ENCODE data around the gene FAM124A. TPM values are rescaled to one million over a fixed set of nuclear protein-coding genes. Genes with fewer than 3 reads are reported as not detected.

Gene FAM124A
- total RNA-seq, 4 donors from 2014 or later: 0.91 to 4.1 (median 2.8) TPM

GRCh38 chr13:51192348-51192747, 29.9 kb upstream of the FAM124A start:
- no peak overlapping the region for H3K27ac ChIP-seq
- no peaks in the 10 kb centered on the region for H3K27me3 ChIP-seq
- H3K36me3 ChIP-seq: no peaks in the 10 kb centered on the region
- WGBS: 79% methylated on average over 1 of the region's 1 CpG
- no peaks in the 10 kb centered on the region for H3K9me3 ChIP-seq
- no peaks in the 10 kb centered on the region for H3K4me1 ChIP-seq
- DNase-seq (ENCODE audit: low spot score in 2 of 2): no peak
- TF ChIP-seq CTCF (IDR thresholded peaks at IDR 0.05) (no peak), EP300 (IDR thresholded peaks at IDR 0.05) (no peak), POLR2A (IDR thresholded peaks at IDR 0.05) (no peak), POLR2AphosphoS5 (IDR thresholded peaks at IDR 0.05) (no peak)
- no peak overlapping the region for H3K4me3 ChIP-seq

DNA sequence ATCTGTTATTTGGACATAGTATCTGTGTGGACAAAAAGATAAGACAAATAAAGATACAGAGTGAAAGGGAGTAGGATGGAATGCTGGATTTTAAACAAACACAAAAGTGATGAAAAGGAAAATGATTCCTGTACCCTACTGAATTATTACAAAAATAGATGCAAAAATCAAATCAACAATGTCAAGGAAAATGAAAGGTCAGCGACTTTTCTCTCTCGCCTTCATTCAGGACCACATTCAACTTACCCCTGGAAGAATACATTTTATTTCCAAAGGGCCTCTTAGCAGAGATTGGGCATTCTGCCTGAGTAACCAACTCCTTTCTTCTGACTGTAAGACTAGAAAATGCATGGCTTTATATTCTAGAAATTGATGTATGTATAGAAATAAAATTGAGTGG, 28.8 kb upstream of the FAM124A start:
- Histone ChIP-seq H3K4me1 (no peaks in the 10 kb centered on the region), H3K36me3 (no peaks in the 10 kb centered on the region), H3K9me3 (no peaks in the 10 kb centered on the region), H3K27me3 (no peaks in the 10 kb centered on the region), H3K4me3 (no peak overlapping the region), H3K27ac (no peak overlapping the region)
- DNase-seq (ENCODE audit: low spot score in 2 of 2): no peak
- no peak for TF ChIP-seq POLR2AphosphoS5 (IDR thresholded peaks at IDR 0.05)
- TF ChIP-seq EP300 (IDR thresholded peaks at IDR 0.05): no peak
- TF ChIP-seq POLR2A (IDR thresholded peaks at IDR 0.05): no peak
- TF ChIP-seq CTCF (IDR thresholded peaks at IDR 0.05): no peak
- 96% methylated on average over 2 of the region's 2 CpGs for WGBS

DNA sequence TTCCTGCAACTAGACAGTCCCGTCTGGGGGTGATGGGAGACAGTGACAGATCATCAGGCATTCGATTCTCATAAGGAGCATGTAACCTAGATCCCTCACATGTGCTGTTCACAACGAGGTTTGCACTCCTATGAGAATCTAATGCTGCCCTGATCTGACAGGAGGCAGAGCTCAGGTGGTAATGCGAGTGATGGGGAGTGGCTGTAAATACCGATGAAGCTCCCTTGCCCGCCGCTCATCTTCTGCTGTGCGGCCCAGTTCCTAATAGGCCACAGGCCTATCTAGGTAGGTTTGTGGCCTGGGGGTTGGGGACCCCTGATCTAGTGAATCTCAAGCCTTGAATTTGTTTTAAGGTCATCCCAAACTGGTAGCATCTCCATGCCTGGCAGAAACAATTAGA, 27.3 kb upstream of the FAM124A start:
- Histone ChIP-seq H3K36me3 (no peaks in the 10 kb centered on the region), H3K4me3 (no peak overlapping the region), H3K9me3 (no peaks in the 10 kb centered on the region), H3K27ac (no peak overlapping the region), H3K4me1 (no peaks in the 10 kb centered on the region), H3K27me3 (no peaks in the 10 kb centered on the region)
- no peak for DNase-seq (ENCODE audit: low spot score in 2 of 2)
- WGBS: 91% methylated on average over 8 of the region's 8 CpGs
- TF ChIP-seq EP300 (IDR thresholded peaks at IDR 0.05) (no peak), POLR2A (IDR thresholded peaks at IDR 0.05) (no peak), POLR2AphosphoS5 (IDR thresholded peaks at IDR 0.05) (no peak), CTCF (IDR thresholded peaks at IDR 0.05) (no peak)

DNA sequence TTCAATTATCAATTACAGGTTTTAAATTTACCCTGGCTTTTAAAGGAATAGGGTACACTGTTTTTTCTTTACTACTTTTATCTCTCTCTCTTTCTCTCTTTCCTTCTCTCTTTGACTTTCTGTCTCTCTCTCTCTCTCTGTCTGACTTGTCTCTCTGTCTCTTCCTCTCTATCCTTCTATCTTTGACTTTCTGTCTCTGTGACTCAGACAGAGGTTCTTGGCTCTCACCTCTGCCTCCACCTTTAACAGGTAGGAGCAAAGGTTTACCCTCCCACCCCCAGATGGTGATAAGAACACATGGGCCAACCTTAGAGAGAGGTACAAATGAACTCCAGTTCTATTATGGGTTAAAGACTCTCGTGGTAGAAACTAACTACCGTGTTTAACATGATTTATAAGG, 20.3 kb upstream of the FAM124A start:
- Histone ChIP-seq H3K27ac (no peak overlapping the region), H3K9me3 (no peaks in the 10 kb centered on the region), H3K27me3 (peaks cover 8% of the 10 kb centered on the region), H3K4me1 (no peaks in the 10 kb centered on the region), H3K36me3 (no peaks in the 10 kb centered on the region), H3K4me3 (no peak overlapping the region)
- WGBS: 59% methylated on average over 2 of the region's 2 CpGs
- TF ChIP-seq CTCF (IDR thresholded peaks at IDR 0.05) (no peak), EP300 (IDR thresholded peaks at IDR 0.05) (no peak), POLR2A (IDR thresholded peaks at IDR 0.05) (no peak), POLR2AphosphoS5 (IDR thresholded peaks at IDR 0.05) (no peak)
- DNase-seq (ENCODE audit: low spot score in 2 of 2): no peak

DNA sequence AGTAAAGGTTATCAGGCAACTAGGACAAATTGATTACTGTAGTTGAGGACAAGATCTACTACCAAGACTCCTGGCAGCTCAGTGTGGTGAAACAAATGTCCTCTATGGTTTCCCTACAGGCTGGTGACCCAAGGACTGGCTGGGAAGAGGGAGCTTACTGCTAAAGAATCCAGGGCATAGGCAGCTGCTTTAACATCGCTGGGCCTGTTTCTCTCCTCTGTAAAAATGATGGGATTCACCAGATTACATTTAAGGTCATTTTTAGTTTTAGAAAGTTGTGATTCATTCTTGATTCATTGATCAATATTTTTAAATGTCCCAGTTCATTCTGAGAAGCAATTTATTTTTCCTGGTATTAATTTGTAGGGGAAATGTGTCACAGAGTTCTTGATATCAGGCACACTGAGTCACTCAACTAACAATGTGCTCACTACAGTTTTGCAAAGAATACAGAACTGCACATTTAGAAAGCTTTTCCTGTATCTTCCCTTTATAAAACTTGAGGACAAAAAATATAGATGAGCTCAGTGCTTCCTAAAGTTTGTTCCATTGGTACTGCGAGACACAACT, 19.6 kb upstream of the FAM124A start:
- Histone ChIP-seq H3K4me3 (no peak overlapping the region), H3K9me3 (no peaks in the 10 kb centered on the region), H3K4me1 (no peaks in the 10 kb centered on the region), H3K36me3 (no peaks in the 10 kb centered on the region), H3K27me3 (peaks cover 8% of the 10 kb centered on the region), H3K27ac (no peak overlapping the region)
- no peak for TF ChIP-seq POLR2A (IDR thresholded peaks at IDR 0.05)
- TF ChIP-seq EP300 (IDR thresholded peaks at IDR 0.05): no peak
- TF ChIP-seq CTCF (IDR thresholded peaks at IDR 0.05): no peak
- no peak for TF ChIP-seq POLR2AphosphoS5 (IDR thresholded peaks at IDR 0.05)
- WGBS: 91% methylated on average over 2 of the region's 2 CpGs
- no peak for DNase-seq (ENCODE audit: low spot score in 2 of 2)
